ENCODE data around the gene RAD51C.
"Not testable (repeated sequence)": the region's sequence is repeated elsewhere in the genome, so short reads cannot be mapped to it uniquely, and the experiment has no call there.

RAD51C gene

DNA sequence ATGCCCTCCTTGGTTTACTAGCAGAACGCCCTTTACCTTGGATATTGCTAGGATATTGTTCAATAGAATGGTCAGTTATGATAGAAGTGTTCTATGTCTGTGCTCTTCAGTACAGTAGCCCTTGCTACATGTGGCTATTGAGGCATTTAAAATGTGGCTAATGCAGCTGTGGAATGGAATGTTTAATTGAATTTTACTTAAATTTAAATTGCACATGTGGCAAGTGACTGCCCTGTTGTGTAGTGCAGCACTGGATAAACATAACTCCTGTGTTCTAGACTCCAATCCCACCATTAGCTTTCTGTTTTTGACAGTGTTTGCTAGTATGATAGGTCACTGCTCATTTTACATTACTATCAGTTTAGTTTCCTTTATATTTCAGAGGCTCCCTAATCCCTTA, 29.9 kb downstream of the RAD51C start:
- intact Hi-C loops (cut with DNase I) = no loop called here
- DNase-seq = no peak

- intact Hi-C loops (cut with DNase I) = no loop called here
- DNase-seq = no peak
Measured at GRCh38 chr17:58722696-58723095, 30.3 kb downstream of the RAD51C start.

DNA sequence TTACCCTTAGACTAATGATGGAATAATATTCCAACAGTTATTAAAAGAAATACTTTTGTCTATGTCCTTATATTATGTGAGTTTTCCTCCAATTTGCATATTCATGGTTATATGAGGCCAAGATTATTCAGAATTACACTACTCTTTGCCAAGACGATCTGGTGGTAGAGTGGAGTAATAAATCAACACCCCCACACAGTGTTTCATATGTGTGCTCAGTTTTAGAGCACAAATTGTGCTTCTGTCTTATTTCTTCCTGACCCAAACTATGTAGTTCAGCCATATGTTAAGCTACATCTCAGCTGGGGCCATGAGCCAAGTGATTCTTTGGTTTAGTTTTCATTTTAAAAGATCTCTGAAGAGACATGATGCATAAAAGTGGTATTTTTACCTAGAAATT, 36.4 kb downstream of the RAD51C start:
- DNase-seq = no peak
- intact Hi-C loops (cut with DNase I) = no loop called here

DNA sequence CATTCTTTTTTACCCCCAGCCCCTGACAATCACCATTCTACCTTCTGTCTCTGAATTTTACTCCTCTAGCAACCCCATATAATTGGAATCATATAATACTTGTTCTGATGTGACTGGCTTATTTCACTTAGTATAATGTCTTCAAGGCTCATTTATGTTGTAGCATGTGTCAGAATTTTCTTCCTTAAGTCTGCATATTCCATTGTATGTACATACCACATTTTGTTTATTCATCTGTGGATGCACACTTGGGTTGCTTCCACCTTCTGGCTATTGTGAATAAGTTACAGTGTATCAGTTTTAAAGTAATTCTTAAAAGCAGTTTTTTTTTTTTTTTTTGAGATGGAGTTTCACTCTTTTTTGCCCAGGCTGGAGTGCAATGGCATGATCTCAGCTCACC, 38.5 kb downstream of the RAD51C start:
- no peak for DNase-seq
- intact Hi-C loops (cut with DNase I) = no loop called here

GRCh38 chr17:58734040-58734439, 41.6 kb downstream of the RAD51C start:
- no peak for DNase-seq
- intact Hi-C loops (cut with DNase I) = no loop called here

DNA sequence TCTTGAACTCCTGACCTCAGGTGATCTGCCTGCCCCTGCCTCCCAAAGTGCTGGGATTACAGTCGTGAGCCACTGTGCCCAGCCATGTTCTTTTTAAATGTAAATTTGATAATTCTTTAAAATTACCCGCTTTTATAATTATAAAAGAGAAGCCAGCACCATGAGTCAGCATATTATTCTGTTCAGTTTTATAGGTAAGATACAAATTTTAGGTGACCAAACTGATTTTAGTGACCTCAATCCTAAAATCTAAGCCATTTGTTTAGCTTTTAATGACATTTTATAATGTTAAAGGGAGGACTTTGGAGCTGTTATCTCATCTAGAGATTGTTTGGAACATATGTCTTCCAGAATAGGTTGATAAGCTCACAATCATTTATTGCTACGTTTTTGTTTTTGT, 42.4 kb downstream of the RAD51C start:
- DNase-seq = no peak
- intact Hi-C loops (cut with DNase I) = no loop called here

DNA sequence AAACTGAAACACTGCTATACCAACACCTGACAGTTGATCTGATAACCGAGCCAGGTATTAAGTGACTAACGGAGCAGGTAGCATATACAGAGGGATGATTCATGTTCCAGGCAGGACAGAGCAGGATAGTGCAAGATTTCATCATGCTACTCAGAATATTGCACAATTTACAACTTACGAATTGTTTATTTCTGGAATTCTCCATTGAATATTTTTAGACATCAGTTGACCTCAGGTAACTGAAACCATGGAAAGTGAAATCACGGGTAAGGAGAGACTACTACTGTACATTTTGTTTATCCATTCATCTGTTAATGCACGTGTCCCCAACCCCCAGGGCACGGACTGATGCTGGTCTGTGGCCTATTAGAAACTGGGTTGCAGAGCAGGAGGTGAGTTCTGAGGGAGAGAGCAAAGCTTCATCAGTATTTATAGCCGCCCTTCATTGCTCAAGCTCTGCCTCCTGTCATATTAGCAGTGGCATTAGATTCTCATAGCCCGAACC, 48.8 kb downstream of the RAD51C start:
- no peak for DNase-seq
- intact Hi-C loops (cut with DNase I) = no loop called here

DNA sequence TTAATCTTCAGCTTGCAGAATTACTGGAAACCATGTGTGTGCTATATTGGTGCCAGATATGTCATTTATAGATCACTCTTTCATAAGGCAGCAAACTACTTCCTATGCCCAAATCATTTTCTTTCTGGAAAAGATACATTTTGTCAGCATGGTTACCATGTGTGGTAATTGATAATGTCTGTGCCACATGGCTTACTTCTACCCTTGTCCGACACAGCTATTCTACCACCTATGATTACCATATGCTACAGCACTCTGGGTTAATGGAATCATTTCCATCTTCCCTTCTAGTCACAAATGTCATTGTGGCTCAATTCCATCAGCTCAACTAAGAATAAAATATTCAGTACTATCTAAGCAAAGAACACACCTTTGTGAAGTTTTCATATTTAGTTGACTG, 55.3 kb downstream of the RAD51C start:
- no peak for DNase-seq
- intact Hi-C loops (cut with DNase I) = no loop called here

DNA sequence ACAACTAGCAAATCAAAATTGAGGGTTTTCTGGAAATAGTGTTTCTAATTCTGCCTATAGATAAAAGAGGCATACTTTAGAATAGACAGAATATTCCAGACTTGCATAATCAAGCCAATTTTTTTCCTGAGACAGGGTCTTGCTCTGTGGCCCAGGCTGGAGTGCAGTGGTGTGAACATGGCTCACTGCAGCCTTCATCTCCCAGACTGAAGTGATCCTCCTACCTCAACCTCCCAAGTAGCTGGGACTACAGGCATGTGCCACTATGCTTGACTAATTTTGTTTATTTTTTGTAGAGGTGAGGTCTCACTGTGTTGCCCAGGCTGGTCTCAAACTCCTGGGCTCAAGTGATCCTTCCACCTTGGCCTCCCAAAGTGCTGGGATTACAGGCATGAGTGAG, 57.2 kb downstream of the RAD51C start:
- intact Hi-C loops (cut with DNase I); DNase-seq: not testable (repeated sequence)

DNA sequence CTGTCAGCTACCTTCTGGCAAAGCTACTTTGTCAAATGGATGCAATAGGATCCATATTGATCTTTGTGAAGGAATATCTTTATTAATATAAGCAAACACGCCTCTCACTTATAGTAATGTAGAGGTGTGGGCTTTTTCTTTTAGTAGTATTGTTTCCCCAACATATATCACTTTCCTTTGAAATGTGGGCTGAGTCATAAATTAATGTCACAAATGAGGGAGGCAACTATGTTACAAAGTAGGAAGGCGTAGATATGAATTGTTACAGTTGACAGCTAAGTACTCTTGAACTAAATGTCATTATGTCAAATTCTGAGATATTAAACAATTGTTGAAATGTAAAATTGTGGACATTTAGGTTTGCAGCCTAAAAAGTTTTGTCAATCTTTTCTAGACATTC, 60.6 kb downstream of the RAD51C start:
- DNase-seq = no peak
- intact Hi-C loops (cut with DNase I) = no loop called here

DNA sequence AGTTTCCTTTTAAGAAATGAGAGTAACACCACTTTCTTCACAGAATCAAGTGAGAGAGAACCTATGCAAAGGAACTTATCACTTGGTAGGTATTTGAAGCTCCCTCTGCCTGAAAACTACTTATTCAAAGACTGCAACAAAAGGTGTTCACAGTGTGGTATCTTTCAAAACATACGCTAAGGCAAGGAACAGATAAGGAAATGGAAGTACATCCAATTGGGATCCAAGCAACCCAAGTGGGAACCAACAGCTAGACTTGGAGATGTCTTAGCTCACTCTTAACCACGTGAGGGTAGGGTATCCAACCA, 62.8 kb downstream of the RAD51C start:
- intact Hi-C loops (cut with DNase I) = no loop called here
- DNase-seq = no peak

GRCh38 chr17:58755577-58756245, 63.3 kb downstream of the RAD51C start, which contains the start of gene PPM1E:
Gene PPM1E, plus strand, starts transcription at chr17:58755854.
- intact Hi-C loops (cut with DNase I) = no loop called here
- peak in 41 of 42 donors; percentile 4 to 66 (median 40) for DNase-seq

DNA sequence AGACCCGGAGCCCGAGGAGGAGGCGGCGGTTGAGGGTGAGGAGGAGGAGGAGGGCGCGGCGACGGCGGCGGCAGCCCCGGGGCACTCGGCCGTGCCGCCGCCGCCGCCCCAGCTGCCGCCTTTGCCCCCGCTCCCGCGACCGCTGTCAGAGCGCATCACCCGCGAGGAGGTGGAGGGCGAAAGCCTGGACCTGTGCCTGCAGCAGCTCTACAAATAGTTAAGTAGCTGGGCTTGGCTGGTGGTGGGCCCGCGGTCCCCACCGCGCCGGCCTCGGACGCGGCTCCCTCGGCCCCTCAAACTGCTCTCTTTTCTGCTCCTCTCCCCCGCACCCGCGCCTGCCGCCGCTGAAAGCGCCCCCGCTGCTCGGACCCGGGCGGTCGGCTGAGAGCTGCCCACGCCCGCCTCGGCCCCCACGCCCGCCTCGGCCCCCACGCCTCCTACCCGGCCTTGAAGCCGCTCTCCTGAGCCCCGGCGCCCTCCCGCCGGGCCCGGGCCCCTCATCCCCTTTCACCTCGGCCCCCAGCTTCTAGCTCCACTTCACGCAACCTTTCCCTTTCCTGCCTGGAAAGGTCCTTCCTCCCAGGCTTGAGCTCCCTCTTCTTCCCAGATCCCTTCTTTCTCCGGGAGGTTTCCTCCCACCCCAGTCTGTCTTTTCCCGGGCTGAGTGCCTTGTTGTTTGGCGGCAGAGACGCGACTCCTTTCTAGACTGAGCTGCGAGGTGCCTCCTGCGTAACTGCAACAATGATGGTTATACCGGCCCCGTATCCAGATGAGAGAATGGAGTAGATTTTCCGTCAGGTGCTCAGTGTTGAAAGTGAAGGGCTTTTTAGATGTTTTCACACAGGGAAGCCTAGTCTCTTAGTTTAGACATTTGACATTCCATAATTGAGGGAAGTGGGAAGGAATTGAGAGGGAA, 64.1 kb downstream of the RAD51C start:
- intact Hi-C loops (cut with DNase I) = no loop called here
- DNase-seq = peak in 6 of 42 donors; percentile 5 to 42 (median 11)

DNA sequence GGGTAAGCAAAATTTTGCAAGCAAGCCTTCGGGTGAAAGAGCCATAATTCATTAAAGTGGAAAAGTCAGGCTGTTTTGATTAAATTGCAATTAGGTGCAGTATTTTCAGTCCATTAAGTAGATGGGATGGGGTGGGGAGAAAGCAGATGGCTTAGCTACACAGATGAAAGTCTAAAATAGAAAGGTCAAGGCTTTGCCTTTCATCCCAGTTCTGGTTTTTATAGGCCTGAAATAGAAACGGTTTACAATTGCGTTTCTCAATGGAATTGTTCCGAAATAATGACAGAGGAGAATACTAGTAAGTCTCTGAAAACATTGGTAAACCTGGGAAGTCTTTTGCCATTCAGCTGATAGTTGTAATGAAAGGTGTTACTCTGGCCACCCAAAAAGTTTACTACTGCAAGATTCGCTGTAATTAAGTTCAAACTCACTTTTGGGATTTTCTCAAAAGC, 64.8 kb downstream of the RAD51C start:
- intact Hi-C loops (cut with DNase I) = no loop called here
- DNase-seq = no peak

DNA sequence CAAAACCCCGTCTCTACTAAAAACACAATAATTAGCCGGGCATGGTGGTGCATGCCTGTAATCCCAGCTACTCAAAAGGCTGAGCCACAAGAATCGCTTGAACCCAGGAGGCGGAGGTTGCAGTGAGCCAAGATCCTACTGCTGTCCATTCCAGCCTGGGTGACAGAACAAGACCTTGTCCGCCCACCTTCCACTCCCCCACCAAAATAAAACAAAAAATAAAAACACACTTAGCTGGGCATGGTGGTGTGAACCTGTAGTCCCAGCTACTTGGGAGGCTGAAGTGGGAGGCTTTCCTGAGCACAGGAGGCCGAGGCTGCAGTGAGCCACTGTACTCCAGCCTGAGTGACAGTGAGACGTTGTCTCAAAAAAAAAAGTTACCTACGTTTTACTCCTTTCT, 66.5 kb downstream of the RAD51C start:
- intact Hi-C loops (cut with DNase I) = no loop called here

DNA sequence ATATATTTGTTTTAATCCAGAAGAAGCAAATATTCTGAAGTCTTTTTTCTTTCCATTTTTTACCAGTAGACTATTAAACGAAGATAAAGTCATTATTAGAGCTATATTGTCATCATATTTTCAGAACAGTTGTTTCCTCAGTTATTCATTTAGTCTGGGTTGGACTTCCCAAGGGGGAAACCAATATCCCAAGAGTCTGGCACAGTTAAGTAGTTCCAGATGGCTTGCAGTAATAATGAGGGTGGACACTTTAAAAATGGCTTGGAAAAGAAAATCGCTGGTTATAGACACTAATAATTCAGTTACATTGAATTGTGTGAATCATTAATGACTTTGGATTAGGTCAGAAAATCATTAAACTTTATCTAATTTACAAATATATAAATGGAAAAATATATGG, 67.1 kb downstream of the RAD51C start:
- DNase-seq = no peak
- intact Hi-C loops (cut with DNase I) = no loop called here

More for the DNA sequence above, 66.5 kb downstream of the RAD51C start:
- DNase-seq = no peak

DNA sequence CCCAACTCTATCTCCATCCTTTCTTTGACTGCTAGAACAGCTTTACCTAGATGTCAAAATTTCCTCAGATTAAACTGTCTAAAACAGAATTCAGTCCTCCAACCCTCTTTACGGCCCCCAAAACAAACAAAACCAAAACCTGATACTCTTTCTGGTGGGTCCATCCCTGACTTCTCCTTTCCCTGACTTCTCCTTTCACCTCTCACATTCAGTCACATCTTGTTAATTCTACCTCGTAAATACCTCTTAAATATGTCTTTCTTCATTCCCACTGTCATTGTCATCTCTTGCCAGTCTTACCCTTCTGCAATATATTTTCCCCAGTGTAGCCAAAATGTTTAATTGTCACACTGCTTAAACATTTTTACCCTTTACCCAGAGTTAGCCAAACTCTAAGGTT, 67.8 kb downstream of the RAD51C start:
- intact Hi-C loops (cut with DNase I) = no loop called here
- DNase-seq = no peak

DNA sequence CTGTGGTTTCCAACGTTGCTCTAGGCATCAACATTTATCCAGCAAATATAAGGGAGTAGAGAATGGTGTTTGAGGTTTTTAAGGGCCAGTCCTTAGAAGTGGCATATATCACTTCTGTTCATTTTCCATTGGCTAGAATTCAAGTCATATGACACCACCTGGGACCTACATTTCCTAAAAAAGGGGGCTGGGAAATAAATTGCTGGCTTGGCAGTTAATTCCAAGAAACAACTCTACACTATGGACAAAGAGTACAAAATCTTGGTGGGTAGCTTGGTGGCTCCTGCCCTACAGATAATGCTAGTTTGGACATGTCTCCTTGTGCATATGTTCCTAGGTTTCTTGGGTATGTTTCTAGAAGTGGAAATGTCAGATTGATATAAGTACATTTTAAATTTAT, 70.9 kb downstream of the RAD51C start:
- no peak for DNase-seq
- intact Hi-C loops (cut with DNase I) = no loop called here

DNA sequence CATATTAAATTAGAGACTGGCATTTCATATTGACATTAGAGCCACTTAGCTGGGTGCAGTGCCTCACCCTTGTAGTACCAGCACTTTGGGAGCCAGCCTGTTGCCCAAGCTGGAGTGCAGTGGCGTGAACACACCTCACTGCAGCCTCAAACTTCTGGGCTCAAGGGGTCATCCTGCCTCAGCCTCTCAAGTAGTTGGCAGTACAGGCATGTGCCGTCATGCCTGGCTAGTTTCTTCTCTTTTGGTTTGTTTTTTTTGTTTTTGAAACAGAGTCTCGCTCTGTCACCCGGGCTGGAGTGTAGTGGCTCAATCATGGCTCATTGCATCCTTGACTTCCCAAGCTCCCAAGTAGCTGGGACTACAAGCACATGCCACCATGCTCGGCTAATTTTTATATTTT, 72.0 kb downstream of the RAD51C start:
- intact Hi-C loops (cut with DNase I) = no loop called here
- DNase-seq = no peak

- DNase-seq; intact Hi-C loops (cut with DNase I): not testable (repeated sequence)
Measured at GRCh38 chr17:58778482-58778881, 86.1 kb downstream of the RAD51C start.

- DNase-seq = no peak
- intact Hi-C loops (cut with DNase I) = no loop called here
Measured at GRCh38 chr17:58779446-58779845, 87.0 kb downstream of the RAD51C start.

All from head of caudate nucleus (tissue), 42 donors.